ENCODE measurements around the gene LRRIQ1.

Gene LRRIQ1

GRCh38 chr12:85058339-85058738 is 22.2 kb downstream of the LRRIQ1 start:
- CTCF ChIA-PET, result interaction anchor here (0.6 to 4.2 kb wide), 15 partner anchors 8 to 313 kb away, joined by 3 to 26 read pairs (median 6); no protein-coding TSS in a partner anchor
- H3K4me3 ChIP-seq (ENCODE audit: low read depth, low read length), result no peak overlapping the region
- H3K36me3 ChIP-seq (ENCODE audit: control insufficient read depth in 2 of 2, insufficient read depth in 1 of 2, low read length in 2 of 2), result no peaks in the 10 kb centered on the region
- no peaks in the 10 kb centered on the region for H3K9me3 ChIP-seq (ENCODE audit: control insufficient read depth, insufficient read depth, low read depth, low read length)
- H3K4me1 ChIP-seq (ENCODE audit: control insufficient read depth, insufficient read depth, low read length), result no peaks in the 10 kb centered on the region
- no peak for TF ChIP-seq ZBTB8A (tag by site-specific recombination; IDR thresholded peaks at IDR 0.05)
- TF ChIP-seq ZNF221 (tag by site-specific recombination; IDR thresholded peaks at IDR 0.05; ENCODE audit: borderline replicate concordance), result no peak
- no peak for TF ChIP-seq ZNF19 (tag by site-specific recombination; IDR thresholded peaks at IDR 0.05; ENCODE audit: low read depth)
- TF ChIP-seq, protein P1, sequence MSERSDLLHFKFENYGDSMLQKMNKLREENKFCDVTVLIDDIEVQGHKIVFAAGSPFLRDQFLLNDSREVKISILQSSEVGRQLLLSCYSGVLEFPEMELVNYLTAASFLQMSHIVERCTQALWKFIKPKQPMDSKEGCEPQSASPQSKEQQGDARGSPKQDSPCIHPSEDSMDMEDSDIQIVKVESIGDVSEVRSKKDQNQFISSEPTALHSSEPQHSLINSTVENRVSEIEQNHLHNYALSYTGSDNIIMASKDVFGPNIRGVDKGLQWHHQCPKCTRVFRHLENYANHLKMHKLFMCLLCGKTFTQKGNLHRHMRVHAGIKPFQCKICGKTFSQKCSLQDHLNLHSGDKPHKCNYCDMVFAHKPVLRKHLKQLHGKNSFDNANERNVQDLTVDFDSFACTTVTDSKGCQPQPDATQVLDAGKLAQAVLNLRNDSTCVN (tag by site-specific recombination; optimal IDR thresholded peaks at IDR 0.05), result no peak
- no peak overlapping the region for H3K27ac ChIP-seq (ENCODE audit: extremely low read depth, low read depth, low read length)
- POLR2A ChIA-PET, result no interaction called here

GRCh38 chr12:85059594-85059993 is 23.4 kb downstream of the LRRIQ1 start:
- ChIA-PET POLR2A (no interaction called here), CTCF (interaction anchor here (0.7 to 4.2 kb wide), 6 partner anchors 11 to 1588 kb away, joined by 3 to 23 read pairs (median 10); no protein-coding TSS in a partner anchor)

More at GRCh38 chr12:85059594-85059993, 23.4 kb downstream of the LRRIQ1 start:
- no peak for TF ChIP-seq ZNF433 (tag by site-specific recombination; IDR thresholded peaks at IDR 0.05; ENCODE audit: low read depth)
- no peak for TF ChIP-seq GLI4 (tag by site-specific recombination; IDR thresholded peaks at IDR 0.05)
- no peak for TF ChIP-seq KLF9 (tag by site-specific recombination; IDR thresholded peaks at IDR 0.05; ENCODE audit: low read depth)
- TF ChIP-seq, protein P2, sequence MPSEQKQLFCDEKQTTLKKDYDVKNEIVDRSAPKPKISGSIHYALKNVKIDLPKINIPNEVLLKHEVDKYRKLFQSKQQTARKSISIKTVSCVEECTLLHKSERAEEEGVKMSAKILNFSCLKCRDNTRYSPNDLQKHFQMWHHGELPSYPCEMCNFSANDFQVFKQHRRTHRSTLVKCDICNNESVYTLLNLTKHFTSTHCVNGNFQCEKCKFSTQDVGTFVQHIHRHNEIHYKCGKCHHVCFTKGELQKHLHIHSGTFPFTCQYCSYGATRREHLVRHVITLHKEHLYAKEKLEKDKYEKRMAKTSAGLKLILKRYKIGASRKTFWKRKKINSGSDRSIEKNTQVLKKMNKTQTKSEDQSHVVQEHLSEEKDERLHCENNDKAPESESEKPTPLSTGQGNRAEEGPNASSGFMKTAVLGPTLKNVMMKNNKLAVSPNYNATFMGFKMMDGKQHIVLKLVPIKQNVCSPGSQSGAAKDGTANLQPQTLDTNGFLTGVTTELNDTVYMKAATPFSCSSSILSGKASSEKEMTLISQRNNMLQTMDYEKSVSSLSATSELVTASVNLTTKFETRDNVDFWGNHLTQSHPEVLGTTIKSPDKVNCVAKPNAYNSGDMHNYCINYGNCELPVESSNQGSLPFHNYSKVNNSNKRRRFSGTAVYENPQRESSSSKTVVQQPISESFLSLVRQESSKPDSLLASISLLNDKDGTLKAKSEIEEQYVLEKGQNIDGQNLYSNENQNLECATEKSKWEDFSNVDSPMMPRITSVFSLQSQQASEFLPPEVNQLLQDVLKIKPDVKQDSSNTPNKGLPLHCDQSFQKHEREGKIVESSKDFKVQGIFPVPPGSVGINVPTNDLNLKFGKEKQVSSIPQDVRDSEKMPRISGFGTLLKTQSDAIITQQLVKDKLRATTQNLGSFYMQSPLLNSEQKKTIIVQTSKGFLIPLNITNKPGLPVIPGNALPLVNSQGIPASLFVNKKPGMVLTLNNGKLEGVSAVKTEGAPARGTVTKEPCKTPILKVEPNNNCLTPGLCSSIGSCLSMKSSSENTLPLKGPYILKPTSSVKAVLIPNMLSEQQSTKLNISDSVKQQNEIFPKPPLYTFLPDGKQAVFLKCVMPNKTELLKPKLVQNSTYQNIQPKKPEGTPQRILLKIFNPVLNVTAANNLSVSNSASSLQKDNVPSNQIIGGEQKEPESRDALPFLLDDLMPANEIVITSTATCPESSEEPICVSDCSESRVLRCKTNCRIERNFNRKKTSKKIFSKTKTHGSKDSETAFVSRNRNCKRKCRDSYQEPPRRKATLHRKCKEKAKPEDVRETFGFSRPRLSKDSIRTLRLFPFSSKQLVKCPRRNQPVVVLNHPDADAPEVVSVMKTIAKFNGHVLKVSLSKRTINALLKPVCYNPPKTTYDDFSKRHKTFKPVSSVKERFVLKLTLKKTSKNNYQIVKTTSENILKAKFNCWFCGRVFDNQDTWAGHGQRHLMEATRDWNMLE (tag by site-specific recombination; conservative IDR thresholded peaks at IDR 0.05; ENCODE audit: low read depth), result no peak
- TF ChIP-seq REPIN1 (tag by site-specific recombination; IDR thresholded peaks at IDR 0.05; ENCODE audit: low read depth), result no peak
- TF ChIP-seq BCL6B (tag by site-specific recombination; IDR thresholded peaks at IDR 0.05), result no peak
- TF ChIP-seq ZNF529 (tag by site-specific recombination; IDR thresholded peaks at IDR 0.05; ENCODE audit: insufficient replicate concordance), result no peak
- TF ChIP-seq ZNF140 (tag by site-specific recombination; IDR thresholded peaks at IDR 0.05), result no peak
- TF ChIP-seq ELK4 (IDR thresholded peaks at IDR 0.05; ENCODE audit: borderline replicate concordance, low read depth, low read length), result no peak
- TF ChIP-seq KLF7 (tag by site-specific recombination; IDR thresholded peaks at IDR 0.05; ENCODE audit: borderline replicate concordance), result no peak
- no peak for TF ChIP-seq ZNF2 (tag by site-specific recombination; IDR thresholded peaks at IDR 0.05)
- no peak for TF ChIP-seq GLI2 (tag by site-specific recombination; IDR thresholded peaks at IDR 0.05; ENCODE audit: borderline replicate concordance, low read depth)
- TF ChIP-seq ZNF169 (tag by site-specific recombination; IDR thresholded peaks at IDR 0.05), result no peak
- TF ChIP-seq ZXDB (tag by site-specific recombination; IDR thresholded peaks at IDR 0.05), result no peak
- TF ChIP-seq ZNF555 (tag by site-specific recombination; conservative IDR thresholded peaks at IDR 0.05), result no peak
- no peak for TF ChIP-seq KLF1 (tag by site-specific recombination; IDR thresholded peaks at IDR 0.05)
- Histone ChIP-seq H3K4me1 (ENCODE audit: control insufficient read depth, insufficient read depth, low read length) (no peaks in the 10 kb centered on the region), H3K27ac (ENCODE audit: extremely low read depth, low read depth, low read length) (no peak overlapping the region), H3K4me3 (ENCODE audit: low read depth, low read length) (no peak overlapping the region), H3K9me3 (ENCODE audit: control insufficient read depth, insufficient read depth, low read depth, low read length) (no peaks in the 10 kb centered on the region), H3K36me3 (ENCODE audit: control insufficient read depth in 2 of 2, insufficient read depth in 1 of 2, low read length in 2 of 2) (no peaks in the 10 kb centered on the region)
